CD4-positive, alpha-beta T cell treated with Interleukin-15 for 1 hour (primary cell): ENCODE results near the gene PCBP1.
"Not testable (repeated sequence)": the region's sequence is repeated elsewhere in the genome, so short reads cannot be mapped to it uniquely, and the experiment has no call there.

Source experiments
- DNase-seq: peaks from one replicate; pipeline ENCODE4 v3.0.0-alpha.2; 2020

Gene PCBP1

DNA sequence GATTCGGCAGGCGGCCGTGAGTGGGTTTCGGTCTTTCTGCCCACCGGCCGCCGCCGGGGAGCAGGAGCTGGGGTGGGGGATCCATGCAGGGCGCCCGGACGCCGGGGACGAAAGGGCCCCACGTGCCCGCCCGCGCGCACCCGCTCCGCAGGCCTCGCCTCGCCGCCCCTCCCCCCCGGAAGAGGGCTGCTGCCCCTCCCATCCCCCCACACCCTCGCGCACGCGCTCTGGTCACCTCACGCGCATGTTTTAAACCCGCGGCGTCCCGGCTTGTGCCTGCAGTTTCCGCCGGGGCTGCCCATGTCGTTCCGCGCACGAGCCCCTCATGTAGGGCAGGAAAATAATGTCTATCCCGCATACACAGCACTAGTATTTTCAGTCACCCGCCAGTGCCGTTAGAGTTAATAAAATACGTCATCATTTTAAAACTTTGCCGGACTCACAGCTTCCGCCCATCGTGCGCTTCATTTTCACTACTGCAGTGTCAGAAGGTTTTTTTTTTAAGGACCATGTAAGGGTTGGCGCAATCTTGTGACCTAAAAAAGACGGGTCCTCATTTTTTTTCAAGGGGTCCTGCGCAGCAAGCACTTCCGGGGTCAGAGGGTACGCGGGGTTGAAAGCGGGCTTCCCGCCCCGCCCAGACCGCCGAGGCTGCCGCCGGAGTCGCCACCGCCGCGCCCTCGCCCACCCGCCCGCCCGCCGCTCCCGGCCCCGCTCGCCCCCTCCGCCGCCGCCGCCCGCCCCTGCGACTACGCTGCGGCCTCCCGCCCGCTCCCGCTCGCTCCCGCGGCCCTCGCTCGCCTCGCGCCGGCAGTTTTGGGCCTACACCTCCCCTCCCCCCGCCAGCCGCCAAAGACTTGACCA, at the start of gene PCBP1:
Gene PCBP1 (plus strand): TSS at position 640 of the 864 bp plus-strand sequence. CDS start 267 bp downstream, outside the sequence.
- peak; percentile 94 for DNase-seq

DNA sequence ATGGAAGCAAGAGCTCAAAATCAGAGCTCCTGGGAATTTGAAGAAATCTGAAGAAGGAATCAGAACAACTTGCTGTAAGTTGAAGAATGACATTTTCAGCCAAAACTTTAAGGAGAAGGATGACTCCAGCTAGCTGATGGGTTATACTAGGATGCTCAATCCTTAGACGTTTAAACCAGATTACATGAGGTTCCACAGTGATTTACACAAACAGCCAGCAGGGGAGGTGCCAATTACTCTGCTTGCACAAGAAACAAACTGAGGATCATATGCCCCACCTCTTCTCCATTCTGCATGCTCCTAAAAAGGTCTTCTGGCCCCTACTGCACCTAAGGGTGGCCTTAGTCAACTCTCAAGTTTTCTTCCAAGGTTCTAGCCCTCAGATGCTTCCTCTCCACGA, 47.9 kb upstream of the PCBP1 start:
- DNase-seq, result no peak

DNA sequence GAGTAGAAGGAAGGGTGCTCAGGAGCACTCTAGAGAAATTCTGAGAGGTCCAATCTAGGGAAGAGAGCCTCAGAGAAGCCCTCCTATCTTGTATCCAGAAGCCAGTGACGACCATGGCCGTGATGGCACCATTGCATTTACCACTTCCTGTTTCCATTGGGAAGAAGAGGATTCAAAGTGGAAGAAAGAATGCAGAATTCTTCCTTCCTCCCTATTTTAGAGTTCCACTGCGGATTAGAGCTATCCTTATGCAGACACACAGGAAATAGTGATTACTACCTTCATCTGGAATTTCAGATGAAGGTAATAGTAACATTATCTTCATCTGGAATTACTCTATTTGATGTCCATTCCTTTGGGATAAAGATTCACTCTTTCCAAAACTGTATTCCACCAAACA, 45.6 kb upstream of the PCBP1 start:
- DNase-seq, result no peak

DNA sequence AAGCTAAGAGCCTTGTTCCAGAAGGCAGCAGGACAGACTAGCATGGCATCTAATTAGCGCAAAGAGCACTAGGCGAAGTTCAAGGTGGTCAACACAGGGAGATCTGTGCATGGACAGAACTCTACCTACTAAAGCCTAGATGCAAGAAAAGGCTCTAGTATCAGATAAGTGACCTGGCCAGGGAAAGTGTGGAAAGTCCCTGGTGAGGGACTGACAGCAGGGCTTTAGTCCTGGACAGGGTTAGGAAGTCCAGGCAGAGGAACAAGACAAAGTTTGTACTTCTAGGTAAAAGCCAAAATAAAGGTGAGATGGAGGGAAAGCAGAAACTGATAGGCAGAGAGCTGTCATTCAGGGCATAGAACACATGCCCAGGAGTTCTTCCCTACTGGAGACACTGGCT, 45.0 kb upstream of the PCBP1 start:
- DNase-seq, result no peak

DNA sequence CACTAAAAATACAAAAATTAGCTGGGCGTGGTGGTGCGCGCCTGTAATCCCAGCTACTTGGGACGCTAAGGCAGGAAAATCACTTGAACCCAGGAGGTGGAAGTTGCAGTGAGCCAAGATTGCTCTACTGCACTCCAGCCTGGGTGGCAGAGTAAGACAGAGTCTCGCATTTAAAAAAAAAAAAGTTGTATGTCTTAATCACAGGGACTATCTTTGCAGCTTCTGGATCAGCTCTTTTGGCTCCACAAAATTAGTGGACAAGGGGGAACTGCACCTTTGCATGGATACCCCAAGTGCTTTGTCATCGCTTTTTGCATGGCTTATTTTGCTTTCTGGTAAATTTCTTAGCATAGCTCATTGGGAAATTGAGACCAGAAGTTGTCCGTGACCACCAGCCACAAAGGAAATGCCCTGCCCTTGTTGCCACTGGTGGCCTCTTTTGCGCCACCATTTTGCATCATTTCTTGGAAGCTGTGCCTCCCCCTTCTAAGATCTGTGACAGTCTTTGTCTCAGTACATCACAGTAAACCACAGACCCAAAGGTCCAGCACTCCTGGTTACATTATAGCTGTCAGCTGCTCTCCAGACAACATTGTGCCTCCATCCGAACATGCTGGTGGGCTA, 43.9 kb upstream of the PCBP1 start:
- peak; percentile 77 for DNase-seq

DNA sequence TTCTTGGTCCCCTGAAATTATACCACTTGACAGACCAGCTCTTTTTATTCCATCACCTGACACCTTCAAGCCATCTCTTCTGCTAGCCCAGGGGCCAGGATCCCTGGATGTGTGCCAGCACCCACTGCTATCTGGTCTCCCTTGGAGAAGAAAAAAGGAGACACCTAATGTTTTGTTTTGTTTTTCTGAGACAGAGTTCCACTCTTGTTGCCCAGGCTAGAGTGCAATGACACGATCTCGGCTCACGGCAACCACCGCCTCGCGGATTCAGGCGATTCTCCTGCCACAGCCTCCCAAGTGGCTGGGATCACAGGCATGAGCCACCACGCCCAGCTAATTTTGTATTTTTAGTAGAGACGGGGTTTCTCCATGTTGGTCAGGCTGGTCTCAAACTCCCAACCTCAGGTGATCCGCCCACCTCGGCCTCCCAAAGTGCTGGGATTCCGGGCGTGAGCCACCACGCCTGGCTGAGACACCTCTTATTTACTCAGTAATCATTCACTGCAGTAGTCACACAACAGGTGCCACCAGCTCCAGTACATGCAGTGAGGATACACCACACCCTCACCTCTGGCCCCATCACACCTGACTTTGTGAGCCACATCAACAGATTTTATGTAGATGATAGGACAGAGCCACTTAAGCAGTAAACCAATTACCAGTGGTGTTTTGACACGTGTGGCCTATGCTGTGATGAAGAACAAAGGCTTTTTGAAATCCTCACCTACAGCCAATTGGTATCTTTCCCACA, 42.8 kb upstream of the PCBP1 start:
- DNase-seq, result no peak

DNA sequence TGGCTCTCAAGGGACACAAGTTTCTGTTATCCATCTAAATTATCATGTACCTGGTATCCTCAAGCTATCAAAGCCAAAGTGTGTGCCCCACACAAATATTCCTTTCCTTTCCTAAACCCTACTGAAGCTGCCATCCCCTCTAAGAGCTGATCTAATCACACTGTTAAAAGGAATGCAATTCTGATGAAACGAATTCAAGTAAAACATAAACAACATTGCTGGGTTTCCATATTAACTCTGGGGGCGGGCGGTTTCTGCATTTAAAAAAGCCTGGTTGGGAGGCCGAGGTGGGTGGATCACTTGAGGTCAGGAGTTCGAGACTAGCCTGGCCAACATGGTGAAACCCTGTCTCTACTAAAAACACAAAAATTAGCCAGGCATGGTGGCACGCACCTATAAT, 41.9 kb upstream of the PCBP1 start:
- no peak for DNase-seq

DNA sequence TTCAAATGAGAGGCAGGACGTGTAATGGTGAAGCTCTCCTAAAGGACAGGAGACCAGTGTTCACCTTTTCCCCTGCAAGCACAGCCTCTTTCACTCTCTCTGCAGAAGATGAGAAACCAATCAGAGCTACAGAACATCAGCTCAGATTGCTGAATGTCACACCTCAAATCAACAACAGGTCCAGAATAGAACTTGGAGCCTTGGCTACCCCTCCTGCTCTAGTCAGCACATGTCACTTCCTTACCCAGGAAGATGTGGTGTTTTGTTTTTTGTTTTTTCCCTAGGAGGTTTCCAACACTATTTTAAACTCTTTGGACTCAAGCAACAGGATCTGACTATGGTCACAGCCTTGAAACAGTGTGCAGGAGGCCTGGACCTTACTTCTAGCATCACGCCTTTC, 41.3 kb upstream of the PCBP1 start:
- DNase-seq, result no peak

DNA sequence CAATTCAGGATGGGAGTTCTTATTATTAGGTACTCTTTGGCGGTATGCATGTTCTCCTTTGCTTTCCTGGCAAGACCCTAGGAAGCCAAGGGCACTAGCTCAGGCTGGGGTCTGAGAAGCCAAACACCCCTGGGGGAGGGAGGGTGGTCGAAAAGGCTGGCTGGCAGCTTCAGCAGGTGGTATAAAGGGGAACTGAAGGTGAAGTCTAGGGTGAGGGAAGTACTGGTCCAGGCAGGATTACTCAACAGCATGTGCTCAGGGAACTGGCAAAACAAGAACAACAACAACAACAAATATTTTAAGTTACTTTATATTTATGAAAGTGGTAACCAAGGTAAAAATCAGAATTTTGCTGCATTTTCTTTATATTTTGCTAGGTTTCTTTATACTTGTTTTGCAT, 40.7 kb upstream of the PCBP1 start:
- DNase-seq, result peak; percentile 33

DNA sequence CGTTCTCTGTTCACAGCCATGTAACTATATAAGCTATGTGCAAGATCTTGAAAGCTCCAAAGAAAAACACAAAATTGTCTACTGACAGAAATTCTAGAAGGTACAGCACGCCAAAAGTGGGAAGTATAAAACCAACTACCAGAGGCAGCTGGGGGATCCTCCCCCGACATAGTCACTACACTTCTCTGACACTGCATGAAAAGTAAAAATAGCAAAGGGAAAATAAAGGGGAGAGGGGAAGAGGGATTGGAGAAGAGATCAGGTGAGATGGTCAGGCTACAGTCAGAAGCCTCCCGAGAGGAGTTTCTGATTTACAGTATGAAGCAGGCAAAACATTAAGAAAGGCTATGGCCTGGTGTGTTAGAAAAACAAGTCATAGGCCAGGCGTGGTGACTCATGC, 39.8 kb upstream of the PCBP1 start:
- no peak for DNase-seq

DNA sequence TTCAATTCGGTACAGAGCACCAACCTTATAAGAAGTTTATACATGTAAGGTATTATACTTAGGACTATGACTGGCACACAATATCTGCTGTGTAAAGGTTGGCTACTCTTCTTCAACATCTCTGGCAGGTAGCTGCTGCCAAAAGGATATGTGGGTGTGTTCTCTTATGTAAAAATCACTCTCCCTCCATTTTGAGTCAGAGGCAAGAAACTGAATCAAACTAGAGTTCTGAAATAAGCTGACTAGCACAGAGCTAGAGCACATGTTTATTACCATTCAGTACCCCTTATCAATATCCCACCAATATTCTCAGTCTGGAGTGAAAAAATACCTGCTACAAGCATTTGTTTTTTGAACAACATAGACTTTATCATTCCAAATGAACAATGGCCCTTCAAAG, 38.0 kb upstream of the PCBP1 start:
- DNase-seq, result no peak

DNA sequence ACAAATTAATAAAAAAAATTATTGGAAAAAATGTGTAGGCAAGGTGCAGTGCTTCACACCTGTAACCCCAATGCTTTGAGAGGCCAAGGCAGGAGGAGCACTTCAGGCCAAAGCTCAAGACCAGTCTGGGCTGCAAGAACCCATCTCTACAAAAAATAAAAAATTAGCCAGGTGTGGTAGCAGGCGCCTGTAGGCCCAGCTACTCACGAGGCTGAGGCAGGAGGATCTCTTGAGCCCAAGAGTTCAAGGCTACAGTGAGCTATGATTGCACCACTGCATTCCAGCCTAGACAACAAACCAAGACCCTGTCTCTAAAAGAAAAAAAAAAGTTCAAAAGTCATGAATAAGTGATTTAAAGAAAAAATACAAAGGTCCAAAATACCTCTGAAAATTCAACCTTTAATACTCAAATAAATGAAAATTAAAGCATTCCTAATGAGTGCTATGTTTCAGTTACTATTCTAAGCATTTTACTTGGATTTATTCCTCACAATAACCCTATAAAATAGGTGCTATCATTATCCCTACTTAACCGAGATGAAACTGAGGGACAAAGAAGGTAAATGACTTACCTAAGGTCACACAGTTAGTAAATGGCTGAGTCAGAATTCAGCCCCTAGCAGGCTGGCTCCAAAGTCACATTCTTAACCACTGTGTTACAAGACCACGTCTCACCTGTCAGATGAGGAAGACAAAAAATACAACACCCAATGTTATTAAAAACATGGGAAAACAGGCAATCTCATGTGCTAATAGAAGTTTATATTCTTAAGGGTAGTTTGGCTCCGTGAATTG, 36.4 kb upstream of the PCBP1 start:
- DNase-seq, result no peak

DNA sequence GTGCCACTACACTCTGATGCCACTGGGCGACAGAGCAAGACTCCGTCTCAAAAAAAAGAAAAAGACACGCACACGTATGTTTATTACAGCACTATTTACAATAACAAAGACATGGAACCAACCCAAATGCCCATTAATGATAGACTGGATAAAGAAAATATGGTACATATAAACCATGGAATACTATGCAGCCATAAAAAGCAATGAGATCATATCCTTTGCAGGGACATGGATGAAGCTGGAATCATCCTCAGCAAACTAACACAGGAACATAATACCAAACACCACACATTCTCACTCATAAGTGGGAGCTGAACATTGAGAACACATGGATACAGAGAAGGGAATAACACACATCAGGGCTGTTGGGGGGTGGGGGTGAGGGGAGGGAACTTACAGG, 32.0 kb upstream of the PCBP1 start:
- DNase-seq, result not testable (repeated sequence)

DNA sequence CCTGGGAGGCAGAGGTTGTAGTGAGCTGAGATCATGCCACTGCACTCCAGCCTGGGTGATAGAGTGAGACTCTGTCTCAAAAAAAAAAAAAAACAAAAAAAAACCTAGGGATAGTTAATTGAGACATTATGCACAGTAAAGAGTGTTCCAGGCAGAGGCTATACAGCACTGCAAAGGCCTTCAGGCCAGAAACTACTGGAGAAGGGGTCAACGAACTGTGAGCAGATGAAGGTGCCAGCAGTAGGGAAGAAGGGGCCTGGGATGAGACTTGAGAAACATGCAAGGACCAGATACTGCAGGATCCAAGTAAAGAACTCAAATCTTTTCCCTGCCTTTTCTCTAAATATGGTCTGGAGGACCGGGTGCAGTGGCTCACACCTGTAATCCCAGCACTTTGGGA, 26.0 kb upstream of the PCBP1 start:
- DNase-seq, result no peak

DNA sequence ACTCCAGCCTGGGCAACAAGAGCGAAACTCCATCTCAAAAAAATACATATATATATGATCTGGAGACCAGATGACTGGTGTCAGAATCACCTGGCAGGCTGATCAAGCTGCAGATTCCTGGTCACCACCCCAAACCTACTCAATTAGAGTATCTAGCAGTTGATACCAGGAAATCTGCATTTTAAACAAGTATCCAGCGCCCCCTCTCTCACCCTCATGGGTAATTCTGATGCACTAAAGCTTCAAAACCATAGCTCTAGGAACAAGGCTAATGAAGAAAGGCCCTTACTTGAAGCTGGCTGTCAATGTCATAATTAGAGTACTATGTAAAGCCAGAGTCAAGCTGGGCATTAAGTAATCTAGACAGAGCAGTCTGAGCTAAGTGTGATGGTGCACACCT, 25.0 kb upstream of the PCBP1 start:
- no peak for DNase-seq

DNA sequence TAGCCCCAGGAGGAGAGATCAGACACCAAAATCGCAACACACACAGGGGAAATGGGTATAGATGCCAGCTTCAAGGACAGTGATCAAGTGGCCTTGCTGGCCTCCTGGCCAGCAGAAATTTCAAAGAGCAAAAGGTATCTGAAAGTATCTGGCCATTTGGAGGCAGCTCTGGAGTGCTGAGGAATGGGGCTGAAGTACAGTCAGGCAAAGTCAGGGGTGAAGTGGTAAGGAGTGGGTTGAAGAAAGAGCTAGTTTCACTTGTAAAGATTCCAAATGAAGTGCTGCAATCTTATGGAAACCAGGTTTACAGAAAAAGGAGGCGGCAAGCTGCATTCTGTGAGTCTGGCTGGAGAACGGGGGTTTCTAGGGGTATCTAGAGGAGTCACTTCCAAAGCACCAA, 19.2 kb upstream of the PCBP1 start:
- no peak for DNase-seq

DNA sequence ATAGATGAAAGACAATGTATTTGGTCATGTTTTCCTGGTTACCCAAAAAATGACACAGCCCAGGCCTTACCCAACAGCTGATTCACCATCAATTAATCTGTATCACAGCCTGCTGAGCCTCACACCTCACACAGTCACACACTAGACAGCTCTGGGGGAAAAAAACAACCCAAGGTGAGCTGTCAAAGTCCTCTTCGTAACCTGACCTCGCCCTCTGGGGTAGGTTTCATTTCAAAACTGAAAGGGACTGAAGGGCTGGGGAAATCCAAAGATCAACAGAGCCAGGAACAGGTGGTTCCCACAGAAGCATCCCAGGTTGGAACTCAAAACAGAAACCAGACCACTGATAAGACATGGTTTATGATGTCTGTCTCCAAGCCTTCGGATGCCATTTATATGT, 18.2 kb upstream of the PCBP1 start:
- DNase-seq, result peak; percentile 86

DNA sequence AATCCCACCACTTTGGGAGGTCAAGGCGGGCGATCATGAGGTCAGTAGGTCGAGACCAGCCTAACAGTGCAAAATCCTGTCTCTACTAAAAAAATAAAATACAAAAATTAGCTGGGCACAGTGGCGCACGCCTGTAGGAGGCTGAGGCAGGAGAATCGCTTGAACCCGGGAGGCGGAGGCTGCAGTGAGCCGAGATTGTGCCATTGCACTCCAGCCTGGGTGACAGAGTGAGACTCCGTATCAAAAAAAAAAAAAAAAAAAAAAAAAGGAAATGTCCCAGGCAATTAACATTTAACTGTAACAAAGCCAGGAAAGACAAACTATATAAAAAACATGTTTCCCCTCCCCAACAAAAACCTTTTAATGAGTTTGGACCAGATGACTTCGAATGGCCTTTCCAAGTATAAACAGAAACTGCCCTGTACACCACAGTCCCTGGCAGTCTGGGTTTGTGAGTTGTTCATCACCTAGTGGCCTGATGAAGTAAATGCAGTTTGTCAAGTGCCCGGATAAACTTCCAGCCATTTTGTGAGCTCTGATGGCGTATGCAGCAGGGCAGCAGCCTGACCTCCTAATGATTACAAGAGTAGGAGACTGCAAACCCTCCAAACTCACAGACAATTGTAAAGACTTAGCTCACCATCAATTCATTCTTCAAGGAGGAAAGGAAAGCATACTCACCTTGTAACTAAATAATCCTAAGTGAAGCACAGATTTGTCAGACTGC, 16.6 kb upstream of the PCBP1 start:
- peak; percentile 80 for DNase-seq

DNA sequence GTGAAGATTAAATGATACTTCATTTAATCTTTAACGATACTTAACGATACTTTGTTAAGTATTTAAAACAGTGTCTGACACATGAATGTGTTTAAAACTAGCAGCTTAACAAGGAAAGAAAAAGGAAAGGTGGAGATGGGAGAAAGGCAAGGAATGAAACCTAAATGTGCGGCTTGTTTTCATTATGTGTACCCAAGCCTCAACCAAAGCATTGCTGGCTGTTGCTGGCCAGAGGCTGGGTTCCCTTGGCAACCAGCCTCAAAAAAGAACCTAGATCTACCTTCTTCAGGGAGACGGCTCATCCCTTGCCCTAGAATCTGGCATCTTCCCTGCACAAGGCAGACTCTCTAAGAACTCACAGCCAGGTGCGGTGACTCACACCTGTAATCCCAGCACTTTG, 13.8 kb upstream of the PCBP1 start:
- DNase-seq, result no peak

DNA sequence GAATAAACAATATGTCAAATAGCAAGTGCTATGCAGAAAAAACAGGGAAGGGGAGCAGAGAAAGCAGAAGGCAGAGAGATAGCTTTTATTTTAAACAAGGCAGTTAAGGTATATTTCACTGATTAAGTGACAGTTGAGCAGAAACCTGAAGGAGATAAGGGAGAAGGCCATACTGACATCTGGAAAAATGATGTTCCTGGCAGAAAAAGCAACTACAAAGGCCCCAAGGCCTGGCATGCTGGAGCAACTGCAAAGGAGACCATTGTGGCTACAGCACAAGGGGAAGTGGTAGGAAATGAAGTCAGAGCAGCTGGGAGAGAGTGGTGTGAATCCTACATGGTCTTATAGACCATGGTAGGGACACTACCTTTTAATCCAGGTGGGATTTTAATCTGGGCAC, 8.9 kb upstream of the PCBP1 start:
- no peak for DNase-seq

DNA sequence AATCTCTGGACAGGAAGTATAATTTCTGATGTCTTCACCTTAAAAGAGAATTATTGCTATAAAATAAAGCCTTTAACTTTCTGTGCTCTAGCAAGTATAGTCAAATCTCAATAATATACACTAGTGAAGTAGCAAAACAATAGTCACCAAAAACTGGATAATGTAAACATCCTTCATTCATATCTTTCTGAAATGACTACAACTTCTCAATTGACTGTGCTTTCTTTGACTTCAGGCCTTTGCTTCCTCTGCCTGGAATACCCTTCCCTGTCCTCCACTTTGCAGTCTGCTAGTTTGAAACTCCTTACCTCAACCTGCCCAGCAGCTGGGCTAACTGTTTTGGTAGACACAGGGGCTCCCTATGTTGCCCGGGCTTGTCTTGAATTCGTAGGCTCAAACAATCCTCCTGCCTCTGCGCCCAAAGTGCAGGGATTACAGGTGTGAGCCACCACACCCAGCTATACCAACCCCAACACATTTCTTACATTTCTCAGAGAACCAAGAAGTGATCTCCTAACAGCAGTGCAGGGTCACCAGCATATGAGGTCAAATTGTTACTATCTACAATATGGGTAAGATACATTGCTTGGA, 6.6 kb upstream of the PCBP1 start:
- DNase-seq, result no peak

DNA sequence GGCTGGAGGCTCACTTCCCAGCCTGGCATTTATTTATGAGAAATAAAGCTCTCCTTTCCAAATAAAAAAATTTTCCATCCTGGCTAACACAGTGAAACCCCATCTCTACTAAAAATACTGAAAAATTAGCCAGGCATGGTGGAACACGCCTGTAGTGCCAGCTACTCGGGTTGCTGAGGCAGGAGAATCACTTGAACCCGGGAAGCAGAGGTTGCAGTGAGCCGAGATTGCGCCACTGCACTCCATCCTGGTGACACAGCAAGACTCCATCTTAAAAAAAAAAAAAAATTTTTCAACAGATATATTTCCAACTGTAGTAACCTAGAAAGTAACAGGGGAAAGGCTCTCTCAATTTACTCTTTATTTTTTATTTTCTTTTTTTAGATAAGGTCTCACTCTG, 6.1 kb upstream of the PCBP1 start:
- DNase-seq, result no peak
